GM23338 (cell line): ENCODE results near the gene MLLT10. TPM values are rescaled to one million over a fixed set of nuclear protein-coding genes. Genes with fewer than 3 reads are reported as not detected.

Source experiments
- ATAC-seq: fragments of 200-7000 bp; cut with Tn5 transposase; 3 replicates; pipeline ENCODE4 v1.9.1; 2020
- DNase-seq: peaks from one replicate; pipeline ENCODE4 v3.0.0-alpha.2; 2015; ENCODE audit warnings: low spot score
- H2AFZ ChIP-seq: fragments of 200-600 bp; sonication (generic); 2 replicates; pipeline ENCODE4 v1.8.0; 2016; ENCODE audit warnings: antibody characterized with exemption, mild to moderate bottlenecking, moderate library complexity
- H3F3A ChIP-seq: fragments of 200-600 bp; sonication (generic); replicated peaks from 2 replicates; pipeline ENCODE4 v1.8.0; 2017; ENCODE audit warnings: antibody characterized with exemption, mixed run types, low read depth
- H3K27ac ChIP-seq: fragments of 200-600 bp; sonication (generic); 2 replicates; pipeline ENCODE4 v1.6.1; 2016; ENCODE audit warnings: low read depth
- H3K27me3 ChIP-seq: fragments of 200-600 bp; sonication (generic); 2 replicates; pipeline ENCODE4 v1.8.0; 2016; ENCODE audit warnings: mild to moderate bottlenecking, mixed run types, moderate library complexity; ENCODE audit not compliant: insufficient read depth
- H3K36me3 ChIP-seq: fragments of 200-600 bp; sonication (generic); 2 replicates; pipeline ENCODE4 v1.8.0; 2016; ENCODE audit warnings: mild to moderate bottlenecking; ENCODE audit not compliant: insufficient read depth
- H3K4me1 ChIP-seq: fragments of 200-600 bp; sonication (generic); 2 replicates; pipeline ENCODE4 v1.8.0; 2016; ENCODE audit warnings: mild to moderate bottlenecking, moderate library complexity; ENCODE audit not compliant: insufficient read depth
- H3K4me2 ChIP-seq: fragments of 200-600 bp; sonication (generic); 2 replicates; pipeline ENCODE4 v1.7.1; 2017; ENCODE audit warnings: mixed run types
- H3K4me3 ChIP-seq: fragments of 200-600 bp; sonication (generic); 2 replicates; pipeline ENCODE4 v1.6.1; 2016; ENCODE audit warnings: mixed run types
- H3K79me2 ChIP-seq: fragments of 200-600 bp; sonication (generic); replicated peaks from 2 replicates; pipeline ENCODE4 v1.8.0; 2017; ENCODE audit warnings: mild to moderate bottlenecking; ENCODE audit not compliant: insufficient read depth
- H3K9me2 ChIP-seq: fragments of 200-600 bp; sonication (generic); 2 replicates; pipeline ENCODE4 v1.8.0; 2017; ENCODE audit not compliant: insufficient read depth
- H4K20me1 ChIP-seq: fragments of 200-600 bp; sonication (generic); replicated peaks from 2 replicates; pipeline ENCODE4 v1.8.0; 2017; ENCODE audit warnings: mild to moderate bottlenecking; ENCODE audit not compliant: insufficient read depth
- H3K27ac Mint-ChIP-seq: 2 replicates; pipeline ENCODE4 v1.8.0; 2020; ENCODE audit warnings: inconsistent platforms, mild to moderate bottlenecking, moderate library complexity, mixed read lengths
- H3K27me3 Mint-ChIP-seq: 3 replicates; pipeline ENCODE4 v1.8.0; 2022; ENCODE audit warnings: low read depth, mild to moderate bottlenecking, moderate library complexity, mixed read lengths, inconsistent platforms; ENCODE audit not compliant: insufficient read depth, poor library complexity
- H3K36me3 Mint-ChIP-seq: 3 replicates; pipeline ENCODE4 v1.8.0; 2021; ENCODE audit warnings: low read depth, mild to moderate bottlenecking, inconsistent platforms, moderate library complexity, mixed read lengths
- H3K4me1 Mint-ChIP-seq: 3 replicates; pipeline ENCODE4 v1.8.0; 2020; ENCODE audit warnings: mild to moderate bottlenecking, inconsistent platforms, mixed read lengths
- H3K4me3 Mint-ChIP-seq: 3 replicates; pipeline ENCODE4 v1.8.0; 2021; ENCODE audit warnings: moderate library complexity, mild to moderate bottlenecking, inconsistent platforms, mixed read lengths
- H3K9me3 Mint-ChIP-seq: 3 replicates; pipeline ENCODE4 v1.8.0; 2020; ENCODE audit warnings: moderate library complexity, mild to moderate bottlenecking, inconsistent platforms, mixed read lengths
- CREB1 ChIP-seq: fragments of 250-450 bp; sonication (Bioruptor Pico); IDR thresholded peaks from 2 replicates; pipeline ENCODE4 v1.5.0; 2020; ENCODE audit warnings: low read depth, mild to moderate bottlenecking, moderate library complexity
- CTCF ChIP-seq, 2 experiments: fragments of 200-600 bp in 1 of 2; sonication (generic) in 1 of 2; conservative IDR thresholded peaks; 2 replicates each; pipeline versions ENCODE4 v1.5.1 to v1.6.1; 2016 to 2017; ENCODE audit warnings: antibody characterized with exemption in 2 of 2, low read depth in 2 of 2, mild to moderate bottlenecking in 2 of 2, moderate library complexity in 1 of 2
- ETS1 ChIP-seq: IDR thresholded peaks from 2 replicates; pipeline ENCODE4 v1.6.1; 2016; ENCODE audit warnings: antibody characterized with exemption
- EZH2 ChIP-seq: fragments of 200-600 bp; sonication (generic); IDR thresholded peaks from one replicate; pipeline ENCODE4 v1.8.0; 2017; ENCODE audit warnings: antibody characterized with exemption, mild to moderate bottlenecking, low read depth; ENCODE audit not compliant: unreplicated experiment
- EZH2phosphoT487 ChIP-seq: fragments of 200-600 bp; sonication (generic); IDR thresholded peaks from one replicate; pipeline ENCODE4 v1.8.1; 2018; ENCODE audit warnings: antibody characterized with exemption; ENCODE audit not compliant: unreplicated experiment
- JUNB ChIP-seq: IDR thresholded peaks from one replicate; pipeline ENCODE4 v1.6.1; 2016; ENCODE audit warnings: antibody characterized with exemption; ENCODE audit not compliant: unreplicated experiment
- NANOG ChIP-seq: IDR thresholded peaks from 2 replicates; pipeline ENCODE4 v1.6.1; 2016; ENCODE audit warnings: antibody characterized with exemption, borderline replicate concordance
- POLR2AphosphoS5 ChIP-seq: IDR thresholded peaks from 2 replicates; pipeline ENCODE4 v1.6.1; 2016; ENCODE audit warnings: antibody characterized with exemption, low read depth
- STAT1 ChIP-seq: IDR thresholded peaks from one replicate; pipeline ENCODE4 v1.6.1; 2016; ENCODE audit warnings: antibody characterized with exemption; ENCODE audit not compliant: unreplicated experiment
- ZNF114 ChIP-seq: fragments of 250-450 bp; sonication (Bioruptor Pico); IDR thresholded peaks from 2 replicates; pipeline ENCODE4 v1.5.0; 2020; ENCODE audit warnings: mild to moderate bottlenecking, moderate library complexity
- ZNF331 ChIP-seq: fragments of 250-450 bp; sonication (Bioruptor Pico); IDR thresholded peaks from 2 replicates; pipeline ENCODE4 v1.5.0; 2020; ENCODE audit warnings: low read depth, mild to moderate bottlenecking, moderate library complexity
- polyA plus RNA-seq: library from polyadenylated mRNA; unstranded; fragments of >200 nt; fragmentation: Nextera tagmentation; extraction: Ambion mirVana; gene quantifications from 2 replicates; pipeline ENCODE4 v1.2.1, GENCODE V29; 2016
- total RNA-seq: library from RNA; depleted of rRNA; stranded (reverse); fragments of >200 nt; shearing (Covaris generic); gene quantifications from 2 replicates; pipeline ENCODE4 v1.2.3, GENCODE V29; 2014
- TF ChIP-seq, protein P1 (sequence below): IDR thresholded peaks from one replicate; pipeline ENCODE4 v1.6.1; 2018; ENCODE audit warnings: antibody characterized with exemption; ENCODE audit not compliant: unreplicated experiment
- TF ChIP-seq, protein P2 (sequence below): fragments of 250-450 bp; sonication (Bioruptor Pico); IDR thresholded peaks from 2 replicates; pipeline ENCODE4 v1.5.0; 2020; ENCODE audit warnings: mild to moderate bottlenecking, moderate library complexity

MLLT10 gene
- total and polyA plus RNA-seq, 2 experiments from 2014 or later, result 28.8 to 55.4 TPM

GRCh38 chr10:21700474-21700873 lies 166.4 kb downstream of the MLLT10 start:
- TF ChIP-seq STAT1 (no peak), CREB1 (CRISPR knock-in tag) (no peak), JUNB (no peak), POLR2AphosphoS5 (no peak), ZNF114 (CRISPR knock-in tag) (no peak), ETS1 (no peak), CTCF (conservative IDR thresholded peaks at IDR 0.05; ENCODE audit: low read depth in 2 of 2) (no peak), NANOG (no peak), EZH2phosphoT487 (no peak), ZNF331 (CRISPR knock-in tag) (no peak), EZH2 (no peak)
- TF ChIP-seq, protein P1, sequence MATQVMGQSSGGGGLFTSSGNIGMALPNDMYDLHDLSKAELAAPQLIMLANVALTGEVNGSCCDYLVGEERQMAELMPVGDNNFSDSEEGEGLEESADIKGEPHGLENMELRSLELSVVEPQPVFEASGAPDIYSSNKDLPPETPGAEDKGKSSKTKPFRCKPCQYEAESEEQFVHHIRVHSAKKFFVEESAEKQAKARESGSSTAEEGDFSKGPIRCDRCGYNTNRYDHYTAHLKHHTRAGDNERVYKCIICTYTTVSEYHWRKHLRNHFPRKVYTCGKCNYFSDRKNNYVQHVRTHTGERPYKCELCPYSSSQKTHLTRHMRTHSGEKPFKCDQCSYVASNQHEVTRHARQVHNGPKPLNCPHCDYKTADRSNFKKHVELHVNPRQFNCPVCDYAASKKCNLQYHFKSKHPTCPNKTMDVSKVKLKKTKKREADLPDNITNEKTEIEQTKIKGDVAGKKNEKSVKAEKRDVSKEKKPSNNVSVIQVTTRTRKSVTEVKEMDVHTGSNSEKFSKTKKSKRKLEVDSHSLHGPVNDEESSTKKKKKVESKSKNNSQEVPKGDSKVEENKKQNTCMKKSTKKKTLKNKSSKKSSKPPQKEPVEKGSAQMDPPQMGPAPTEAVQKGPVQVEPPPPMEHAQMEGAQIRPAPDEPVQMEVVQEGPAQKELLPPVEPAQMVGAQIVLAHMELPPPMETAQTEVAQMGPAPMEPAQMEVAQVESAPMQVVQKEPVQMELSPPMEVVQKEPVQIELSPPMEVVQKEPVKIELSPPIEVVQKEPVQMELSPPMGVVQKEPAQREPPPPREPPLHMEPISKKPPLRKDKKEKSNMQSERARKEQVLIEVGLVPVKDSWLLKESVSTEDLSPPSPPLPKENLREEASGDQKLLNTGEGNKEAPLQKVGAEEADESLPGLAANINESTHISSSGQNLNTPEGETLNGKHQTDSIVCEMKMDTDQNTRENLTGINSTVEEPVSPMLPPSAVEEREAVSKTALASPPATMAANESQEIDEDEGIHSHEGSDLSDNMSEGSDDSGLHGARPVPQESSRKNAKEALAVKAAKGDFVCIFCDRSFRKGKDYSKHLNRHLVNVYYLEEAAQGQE, result no peak
- TF ChIP-seq, protein P2, sequence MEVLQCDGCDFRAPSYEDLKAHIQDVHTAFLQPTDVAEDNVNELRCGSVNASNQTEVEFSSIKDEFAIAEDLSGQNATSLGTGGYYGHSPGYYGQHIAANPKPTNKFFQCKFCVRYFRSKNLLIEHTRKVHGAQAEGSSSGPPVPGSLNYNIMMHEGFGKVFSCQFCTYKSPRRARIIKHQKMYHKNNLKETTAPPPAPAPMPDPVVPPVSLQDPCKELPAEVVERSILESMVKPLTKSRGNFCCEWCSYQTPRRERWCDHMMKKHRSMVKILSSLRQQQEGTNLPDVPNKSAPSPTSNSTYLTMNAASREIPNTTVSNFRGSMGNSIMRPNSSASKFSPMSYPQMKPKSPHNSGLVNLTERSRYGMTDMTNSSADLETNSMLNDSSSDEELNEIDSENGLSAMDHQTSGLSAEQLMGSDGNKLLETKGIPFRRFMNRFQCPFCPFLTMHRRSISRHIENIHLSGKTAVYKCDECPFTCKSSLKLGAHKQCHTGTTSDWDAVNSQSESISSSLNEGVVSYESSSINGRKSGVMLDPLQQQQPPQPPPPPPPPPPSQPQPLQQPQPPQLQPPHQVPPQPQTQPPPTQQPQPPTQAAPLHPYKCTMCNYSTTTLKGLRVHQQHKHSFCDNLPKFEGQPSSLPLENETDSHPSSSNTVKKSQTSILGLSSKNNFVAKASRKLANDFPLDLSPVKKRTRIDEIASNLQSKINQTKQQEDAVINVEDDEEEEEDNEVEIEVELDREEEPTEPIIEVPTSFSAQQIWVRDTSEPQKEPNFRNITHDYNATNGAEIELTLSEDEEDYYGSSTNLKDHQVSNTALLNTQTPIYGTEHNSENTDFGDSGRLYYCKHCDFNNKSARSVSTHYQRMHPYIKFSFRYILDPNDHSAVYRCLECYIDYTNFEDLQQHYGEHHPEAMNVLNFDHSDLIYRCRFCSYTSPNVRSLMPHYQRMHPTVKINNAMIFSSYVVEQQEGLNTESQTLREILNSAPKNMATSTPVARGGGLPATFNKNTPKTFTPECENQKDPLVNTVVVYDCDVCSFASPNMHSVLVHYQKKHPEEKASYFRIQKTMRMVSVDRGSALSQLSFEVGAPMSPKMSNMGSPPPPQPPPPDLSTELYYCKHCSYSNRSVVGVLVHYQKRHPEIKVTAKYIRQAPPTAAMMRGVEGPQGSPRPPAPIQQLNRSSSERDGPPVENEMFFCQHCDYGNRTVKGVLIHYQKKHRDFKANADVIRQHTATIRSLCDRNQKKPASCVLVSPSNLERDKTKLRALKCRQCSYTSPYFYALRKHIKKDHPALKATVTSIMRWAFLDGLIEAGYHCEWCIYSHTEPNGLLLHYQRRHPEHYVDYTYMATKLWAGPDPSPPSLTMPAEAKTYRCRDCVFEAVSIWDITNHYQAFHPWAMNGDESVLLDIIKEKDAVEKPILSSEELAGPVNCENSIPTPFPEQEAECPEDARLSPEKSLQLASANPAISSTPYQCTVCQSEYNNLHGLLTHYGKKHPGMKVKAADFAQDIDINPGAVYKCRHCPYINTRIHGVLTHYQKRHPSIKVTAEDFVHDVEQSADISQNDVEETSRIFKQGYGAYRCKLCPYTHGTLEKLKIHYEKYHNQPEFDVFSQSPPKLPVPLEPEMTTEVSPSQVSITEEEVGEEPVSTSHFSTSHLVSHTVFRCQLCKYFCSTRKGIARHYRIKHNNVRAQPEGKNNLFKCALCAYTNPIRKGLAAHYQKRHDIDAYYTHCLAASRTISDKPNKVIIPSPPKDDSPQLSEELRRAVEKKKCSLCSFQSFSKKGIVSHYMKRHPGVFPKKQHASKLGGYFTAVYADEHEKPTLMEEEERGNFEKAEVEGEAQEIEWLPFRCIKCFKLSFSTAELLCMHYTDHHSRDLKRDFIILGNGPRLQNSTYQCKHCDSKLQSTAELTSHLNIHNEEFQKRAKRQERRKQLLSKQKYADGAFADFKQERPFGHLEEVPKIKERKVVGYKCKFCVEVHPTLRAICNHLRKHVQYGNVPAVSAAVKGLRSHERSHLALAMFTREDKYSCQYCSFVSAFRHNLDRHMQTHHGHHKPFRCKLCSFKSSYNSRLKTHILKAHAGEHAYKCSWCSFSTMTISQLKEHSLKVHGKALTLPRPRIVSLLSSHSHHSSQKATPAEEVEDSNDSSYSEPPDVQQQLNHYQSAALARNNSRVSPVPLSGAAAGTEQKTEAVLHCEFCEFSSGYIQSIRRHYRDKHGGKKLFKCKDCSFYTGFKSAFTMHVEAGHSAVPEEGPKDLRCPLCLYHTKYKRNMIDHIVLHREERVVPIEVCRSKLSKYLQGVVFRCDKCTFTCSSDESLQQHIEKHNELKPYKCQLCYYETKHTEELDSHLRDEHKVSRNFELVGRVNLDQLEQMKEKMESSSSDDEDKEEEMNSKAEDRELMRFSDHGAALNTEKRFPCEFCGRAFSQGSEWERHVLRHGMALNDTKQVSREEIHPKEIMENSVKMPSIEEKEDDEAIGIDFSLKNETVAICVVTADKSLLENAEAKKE, result no peak
- Histone ChIP-seq H3K27ac (no peak overlapping the region), H3K79me2 (peaks cover 97% of the 10 kb centered on the region), H2AFZ (no peak overlapping the region), H3K4me2 (no peak overlapping the region), H3F3A (no peaks in the 10 kb centered on the region), H3K36me3 (no peaks in the 10 kb centered on the region), H4K20me1 (0 out of 2 replicates have a peak, but pooled peaks cover 3% of the 10 kb centered on the region), H3K4me3 (no peak overlapping the region), H3K4me1 (peaks cover 8% of the 10 kb centered on the region; the same call in 1 of the 2 replicates), H3K27me3 (no peaks in the 10 kb centered on the region), H3K9me2 (no peaks in the 10 kb centered on the region)
- peaks cover 28% of the 10 kb centered on the region for H3K9me3 Mint-ChIP-seq
- H3K27me3 Mint-ChIP-seq, result peaks cover 7% of the 10 kb centered on the region
- H3K4me3 Mint-ChIP-seq, result no peak overlapping the region
- H3K4me1 Mint-ChIP-seq, result peaks cover 11% of the 10 kb centered on the region
- DNase-seq (no peak), ATAC-seq (no peak)
- H3K27ac Mint-ChIP-seq, result no peak overlapping the region
- peaks cover 50% of the 10 kb centered on the region for H3K36me3 Mint-ChIP-seq
